Measurements from ENCODE around the gene CPNE5. TPM values are rescaled to one million over a fixed set of nuclear protein-coding genes. Genes with fewer than 3 reads are reported as not detected.
A peak's percentile ranks its signal among the peaks of the same experiment; 100 is the strongest.

The CPNE5 gene
- total and polyA plus RNA-seq, 9 of the 15 experiments (the other 6 are each of a cell fraction or from before 2014, with no cell fraction given), result 0.14 to 1.0 (median 0.46) TPM; not detected in 2

GRCh38 chr6:36874443-36875249, 35.4 kb upstream of the CPNE5 start, which contains the start of gene PPIL1 (continued):
- TF ChIP-seq MXD1 (CRISPR knock-in tag; IDR thresholded peaks at IDR 0.05; ENCODE audit: borderline replicate concordance, poor library complexity, severe bottlenecking) (peak; percentile 87), ZNF197 (CRISPR knock-in tag; IDR thresholded peaks at IDR 0.05; ENCODE audit: low read depth) (peak; percentile 48; the same call in 1 of the 2 replicates), ZNF174 (CRISPR knock-in tag; IDR thresholded peaks at IDR 0.05) (no peak), CGGBP1 (CRISPR knock-in tag; IDR thresholded peaks at IDR 0.05) (peak; percentile 65), ZNF512 (tag; IDR thresholded peaks at IDR 0.05) (no peak), E2F1 (CRISPR knock-in tag; IDR thresholded peaks at IDR 0.05) (peak; percentile 65), PHF21A (IDR thresholded peaks at IDR 0.05; ENCODE audit: borderline replicate concordance, low read depth) (peak; percentile 53), CUX1 (CRISPR knock-in tag; IDR thresholded peaks at IDR 0.05) (no peak), CREB5 (CRISPR knock-in tag; IDR thresholded peaks at IDR 0.05) (no peak), ERF (CRISPR knock-in tag; IDR thresholded peaks at IDR 0.05) (no peak; the same call in 1 of the 2 replicates), RBM15 (IDR thresholded peaks at IDR 0.05; ENCODE audit: insufficient read depth, low read length) (no peak), ZNF165 (CRISPR knock-in tag; IDR thresholded peaks at IDR 0.05; ENCODE audit: borderline replicate concordance) (no peak)
